GM18909 (cell line): ENCODE data around the gene AIFM2.

ENCODE experiments used
- ATAC-seq: cut with Tn5 transposase; IDR thresholded peaks from one replicate; pipeline ENCODE4 v1.9.1; 2021; ENCODE audit warnings: mild to moderate bottlenecking; ENCODE audit not compliant: unreplicated experiment, poor library complexity

AIFM2 gene

DNA sequence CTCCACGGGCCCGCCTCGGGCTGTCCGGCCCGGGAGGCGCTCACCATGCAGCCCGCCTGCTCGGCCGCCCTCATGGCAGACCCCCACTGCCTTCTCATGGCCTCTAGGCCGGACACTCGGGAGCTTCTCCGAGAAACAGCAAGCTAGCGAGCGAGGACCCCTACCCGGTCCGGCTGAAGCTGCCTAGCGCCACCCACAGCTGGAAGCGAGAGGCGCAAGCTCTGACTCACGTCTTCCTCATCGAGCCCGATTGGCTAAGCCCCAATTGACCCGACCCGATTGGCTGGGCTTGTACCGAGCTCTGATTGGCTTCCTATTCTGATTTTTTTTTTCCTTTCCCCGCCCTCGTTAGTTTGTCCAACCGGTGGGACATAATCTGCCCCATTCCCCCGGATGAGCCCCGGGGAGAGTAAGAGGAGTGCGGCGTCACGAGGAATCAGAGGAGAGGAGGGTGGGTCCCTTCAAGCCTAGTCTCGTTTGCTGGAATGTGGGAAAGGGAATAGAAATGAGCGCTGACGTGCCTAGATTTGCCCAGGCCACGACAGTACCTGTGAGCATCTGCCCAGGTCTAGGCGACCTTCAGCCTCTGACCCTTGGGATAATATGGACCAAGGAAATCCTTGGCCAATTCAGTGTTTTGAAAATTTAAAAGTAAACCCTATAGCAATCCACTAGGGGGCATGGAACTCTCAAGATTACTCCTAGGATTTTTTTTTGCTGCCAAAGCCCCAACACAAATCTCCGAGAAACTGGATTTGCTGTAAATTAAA is 14.0 kb upstream of the AIFM2 start, which contains the start of gene TYSND1:
Gene TYSND1, minus strand, starts transcription at position 212 of the 770 bp plus-strand sequence. Its CDS starts 114 bp downstream, at position 98.
- peak; percentile 86 for ATAC-seq

DNA sequence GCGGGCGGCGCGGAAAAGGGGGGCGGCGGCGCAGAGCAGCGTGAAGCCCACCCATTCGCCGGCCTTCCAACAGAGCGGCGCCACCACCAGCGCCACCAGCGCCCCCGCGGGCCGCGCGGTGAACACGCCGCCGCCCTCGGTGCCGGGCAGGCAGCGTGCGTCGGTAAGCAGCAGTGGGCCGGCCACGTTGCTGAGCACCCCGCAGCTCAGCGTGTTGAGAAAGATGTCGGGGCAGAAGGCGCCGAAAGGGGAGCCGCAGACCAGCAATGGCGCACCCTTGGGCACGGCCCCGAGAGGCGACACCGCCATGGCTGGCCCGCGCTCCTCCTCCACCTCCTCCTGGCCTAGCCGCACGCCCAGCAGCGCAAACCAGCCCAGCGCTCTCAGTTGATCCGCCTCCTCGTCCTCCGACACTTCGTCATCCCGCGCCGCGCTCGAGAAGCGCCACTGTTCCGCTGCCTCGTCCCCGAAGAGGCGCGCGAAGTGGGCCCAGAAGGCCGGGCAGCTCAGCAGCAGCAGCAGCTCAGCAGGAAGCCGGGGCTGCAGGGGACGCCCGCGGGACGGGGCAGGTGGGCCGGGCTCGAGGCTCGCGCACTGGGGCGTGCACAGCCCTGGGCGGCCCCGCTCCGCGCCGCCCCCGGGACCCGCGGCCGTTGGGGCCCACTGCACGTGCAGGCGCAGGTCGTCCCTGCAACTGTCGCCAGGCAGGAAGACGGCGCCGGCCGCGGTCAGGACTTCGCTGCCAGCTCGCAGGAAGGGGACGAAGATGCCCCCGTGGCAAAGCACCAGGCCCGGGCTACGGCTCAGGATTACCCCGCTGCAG is 13.3 kb upstream of the AIFM2 start:
- ATAC-seq: peak; percentile 57

DNA sequence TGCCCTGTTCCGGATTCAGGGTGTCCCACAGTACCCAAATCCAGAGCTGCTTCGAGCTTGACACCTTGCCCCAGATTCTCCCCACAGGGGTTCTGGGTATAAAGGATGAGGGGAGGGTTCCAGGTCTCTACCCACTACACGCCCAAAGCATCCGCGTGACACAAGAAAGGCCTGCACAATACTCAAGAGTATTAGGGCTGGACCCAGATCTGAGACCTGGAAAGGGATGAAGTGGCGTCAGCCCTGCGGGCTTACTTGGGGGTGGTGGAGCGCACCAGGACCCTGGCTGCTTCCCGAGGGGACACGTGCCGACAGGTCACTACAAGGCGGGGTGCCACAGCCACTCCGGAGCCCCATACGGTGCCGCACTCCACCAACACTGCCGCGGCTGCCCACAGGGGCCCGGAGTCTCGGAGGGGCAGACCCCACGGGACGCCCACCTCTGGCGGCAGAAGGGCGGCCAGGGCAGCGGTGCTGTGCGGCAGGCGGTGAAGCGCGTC is 12.6 kb upstream of the AIFM2 start:
- peak; percentile 15 for ATAC-seq

DNA sequence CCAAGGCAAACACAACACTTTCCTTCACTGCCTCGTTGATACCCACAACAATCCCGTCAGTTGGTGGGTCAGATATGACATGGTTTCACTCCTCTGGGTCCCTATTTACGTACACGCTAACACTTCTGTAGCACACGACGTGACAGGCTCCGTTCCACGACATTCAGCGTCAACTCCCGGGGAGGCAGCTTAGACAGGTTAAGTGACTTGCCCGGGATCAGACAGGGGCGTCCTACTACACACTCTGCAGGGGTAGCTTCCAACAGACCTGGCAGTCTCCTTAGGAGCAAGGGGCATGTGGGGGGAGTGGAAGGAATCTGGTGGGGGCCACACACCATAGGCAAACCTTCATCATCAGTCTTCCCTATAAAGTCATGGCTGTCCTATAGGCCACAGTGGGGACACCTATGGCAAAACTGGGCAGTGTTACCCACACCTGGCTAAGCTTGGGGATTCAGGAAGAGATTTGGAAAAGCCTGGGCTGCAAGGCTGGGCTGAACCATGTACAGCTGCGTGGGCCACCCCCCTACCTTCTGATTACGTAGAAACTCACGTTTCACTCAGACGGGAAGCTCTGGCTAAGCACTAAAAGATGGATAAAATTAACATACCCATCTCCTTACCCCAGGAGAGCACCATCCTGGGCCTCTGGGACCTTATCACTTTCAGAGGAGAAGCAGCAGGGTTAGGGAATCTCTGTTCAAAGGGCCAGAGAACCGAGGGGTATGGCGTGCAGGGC is 11.9 kb upstream of the AIFM2 start:
- ATAC-seq: no peak

DNA sequence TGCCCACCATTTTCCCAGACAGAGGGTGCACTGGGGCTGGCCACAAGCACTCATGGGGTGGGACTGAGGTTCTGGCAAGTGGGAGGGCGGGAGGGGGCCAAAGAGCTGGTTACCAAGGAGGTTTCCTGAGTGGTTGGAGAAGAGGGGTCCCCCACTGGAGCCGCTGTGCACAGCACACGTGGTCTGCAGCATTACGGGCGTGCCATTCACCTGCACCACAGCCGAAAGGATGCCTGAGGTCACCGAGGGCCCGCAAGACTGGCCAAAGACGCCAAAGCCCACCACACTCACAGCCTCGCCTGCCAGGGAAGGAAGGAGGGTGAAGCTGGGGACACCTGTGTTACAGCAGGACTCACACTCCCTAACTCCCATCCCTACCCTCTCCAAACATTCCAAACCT is 9.9 kb upstream of the AIFM2 start:
- ATAC-seq: no peak

DNA sequence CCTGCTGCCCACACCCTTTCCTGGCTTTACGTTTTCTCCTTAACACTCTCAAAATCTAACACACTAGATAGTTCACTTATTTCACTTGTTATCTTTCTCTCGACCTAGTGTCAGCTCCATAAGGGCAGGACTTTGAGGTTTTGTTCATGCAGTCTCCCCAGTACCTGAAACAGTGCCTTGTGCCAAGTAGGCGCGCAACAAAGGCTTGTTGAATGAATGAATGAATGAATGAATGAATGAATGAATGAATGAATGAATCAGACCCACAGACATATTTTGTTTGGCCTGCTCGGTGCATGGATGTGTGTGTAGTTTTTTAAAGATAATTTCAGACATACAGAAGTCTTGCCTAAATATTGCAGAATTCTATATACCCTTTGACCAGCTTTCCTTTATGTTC is 7.7 kb upstream of the AIFM2 start:
- no peak for ATAC-seq

DNA sequence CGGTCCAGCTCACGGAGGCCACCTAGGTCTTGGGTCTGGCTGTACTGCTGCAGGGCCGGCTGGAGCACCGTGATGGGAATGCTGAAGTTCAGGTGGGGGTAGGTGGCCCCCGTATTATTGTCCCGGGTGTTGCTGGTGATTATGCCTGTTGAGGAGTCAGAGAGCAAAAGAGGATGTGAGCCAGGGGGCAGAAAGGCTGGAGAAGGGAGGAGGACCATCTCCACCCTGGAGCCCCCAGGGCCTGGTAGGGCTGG is 7.3 kb upstream of the AIFM2 start:
- no peak for ATAC-seq

DNA sequence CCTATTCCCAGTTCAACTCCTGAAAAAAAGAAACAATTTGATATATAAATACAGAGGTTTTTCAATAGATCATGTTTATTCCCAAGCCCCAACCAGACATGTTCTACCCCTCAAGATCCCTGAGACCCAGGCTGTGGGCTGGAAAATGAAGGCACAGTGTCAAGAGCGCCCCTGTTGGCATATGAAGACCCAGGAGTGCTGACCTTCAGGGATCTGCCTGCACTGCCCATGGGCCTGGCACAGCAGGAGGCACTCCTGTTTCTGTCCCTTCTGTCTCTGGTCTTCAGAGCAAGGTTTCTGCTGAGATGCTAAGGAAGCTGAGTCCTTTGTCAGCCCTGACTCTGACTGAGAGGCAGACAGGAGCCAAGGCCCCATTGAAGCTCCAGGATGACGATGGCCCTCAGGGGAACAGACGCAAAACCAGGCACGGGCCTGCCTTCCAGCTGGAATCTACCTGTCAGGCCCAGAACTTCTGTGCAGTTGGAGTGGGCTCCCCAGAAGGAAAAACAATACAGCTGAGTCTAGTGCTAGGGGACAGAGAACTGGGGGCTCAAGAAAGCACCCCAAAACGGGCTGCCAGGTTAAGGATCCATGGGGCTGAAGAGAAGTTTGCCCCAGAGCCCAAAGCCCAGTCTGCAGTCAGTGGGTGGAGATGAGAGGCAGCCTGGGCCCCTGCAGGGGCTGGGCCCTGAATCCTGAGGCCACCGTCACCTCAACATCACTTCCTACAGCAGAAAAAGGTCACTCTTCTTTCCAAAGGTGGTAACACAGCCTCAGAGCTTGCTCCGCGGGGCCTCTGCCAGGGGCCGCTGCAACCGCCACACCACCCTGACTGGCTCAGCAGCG is 6.7 kb upstream of the AIFM2 start:
- ATAC-seq: no peak

DNA sequence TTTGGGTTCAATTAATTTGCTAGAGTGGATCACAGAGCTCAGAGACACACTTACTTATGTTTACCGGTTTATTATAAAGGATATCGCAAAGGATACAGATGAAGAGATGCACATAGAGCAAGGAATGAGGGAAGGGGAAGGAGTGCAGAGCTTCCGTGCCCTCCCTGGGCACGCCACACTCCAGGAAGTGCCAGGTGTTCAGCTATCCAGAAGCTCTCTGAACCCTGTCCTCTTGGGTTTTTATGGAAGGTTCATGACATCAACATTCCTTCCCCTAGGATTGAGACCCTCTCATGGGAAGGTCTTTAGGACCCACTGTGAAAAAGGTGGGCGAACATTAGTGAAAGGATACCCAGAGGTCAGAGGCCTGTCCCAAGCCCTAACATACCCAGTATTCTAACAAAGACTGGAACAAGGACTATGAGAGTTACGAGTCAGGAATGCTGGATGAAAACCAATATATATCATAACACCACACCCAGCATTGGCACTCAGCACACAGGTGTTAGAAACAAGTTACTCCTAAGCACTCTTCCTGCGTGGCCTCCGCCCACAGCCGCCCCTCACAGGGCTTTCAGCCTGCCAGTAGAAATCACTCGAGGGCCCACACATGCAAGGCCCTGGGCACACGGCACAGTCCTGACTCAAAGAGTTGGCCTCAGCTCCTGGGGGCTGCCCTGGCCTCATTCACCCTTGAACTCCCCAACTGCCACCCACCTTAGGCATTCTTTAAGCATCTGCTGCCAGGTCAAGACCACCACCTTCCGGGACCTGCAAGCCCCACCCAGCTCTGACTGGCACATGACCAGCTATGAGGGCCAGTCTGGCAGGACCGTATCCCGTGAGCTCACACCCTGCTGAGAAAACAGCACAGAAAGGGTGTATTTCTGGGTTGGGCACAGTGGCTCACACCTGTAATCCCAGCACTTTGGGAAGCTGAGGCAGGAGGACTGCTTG is 5.6 kb upstream of the AIFM2 start:
- no peak for ATAC-seq

DNA sequence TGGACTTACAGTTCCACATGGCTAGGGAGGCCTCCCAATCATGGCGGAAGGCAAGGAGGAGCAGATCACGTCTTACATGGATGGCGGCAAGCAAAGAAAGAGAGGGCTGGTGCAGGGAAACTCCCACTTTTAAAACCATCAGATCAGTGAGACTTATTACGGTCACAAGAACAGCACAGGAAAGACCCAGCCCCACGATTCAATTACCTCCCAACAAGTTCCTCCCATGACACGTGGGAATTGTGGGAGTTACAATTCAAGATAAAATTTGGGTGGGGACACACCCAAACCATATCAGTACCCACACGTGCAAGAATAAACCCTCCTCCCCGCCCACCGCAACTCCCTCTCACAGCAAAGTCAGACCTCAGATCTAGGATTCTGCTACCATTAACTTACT is 4.5 kb upstream of the AIFM2 start:
- ATAC-seq: no peak

DNA sequence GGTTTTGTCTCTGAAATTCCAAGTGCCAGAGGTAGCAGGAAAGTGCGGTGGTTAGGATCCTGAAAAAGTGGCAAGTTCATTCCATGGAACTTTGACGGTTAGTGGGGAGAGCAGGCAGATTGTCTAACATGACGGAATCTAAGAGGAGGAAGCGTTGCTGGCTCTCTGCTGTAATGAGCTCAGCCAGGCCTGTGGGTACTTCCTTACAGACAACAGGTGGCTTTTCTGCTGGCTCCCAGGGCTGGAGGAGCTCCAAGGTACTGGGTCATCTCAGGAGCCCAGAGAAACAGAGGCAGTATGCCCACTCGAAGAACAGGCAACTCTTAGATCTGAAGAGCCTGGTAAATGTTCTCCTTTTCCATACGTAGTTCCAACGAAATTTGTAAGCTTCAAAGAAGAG is 3.1 kb upstream of the AIFM2 start:
- ATAC-seq: no peak

DNA sequence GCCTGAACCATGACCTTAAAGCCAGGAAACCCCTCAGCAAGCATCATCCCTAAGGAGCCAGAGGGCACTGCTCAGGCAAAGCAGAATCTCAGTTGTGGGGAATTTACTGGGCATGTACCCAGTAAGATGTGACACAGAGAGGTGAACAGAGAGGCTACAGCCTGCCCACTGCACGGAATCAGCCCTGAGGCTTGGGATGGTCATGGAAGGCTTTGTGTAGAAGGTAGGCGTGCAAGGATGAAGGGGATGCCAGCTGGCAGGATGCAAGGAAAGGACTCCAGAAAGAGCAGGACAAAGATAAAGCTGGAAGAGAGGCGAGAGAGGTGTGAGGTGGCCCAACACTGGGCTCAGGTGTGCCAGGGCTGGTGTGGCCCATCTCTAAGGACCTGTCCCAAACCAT is 2.4 kb upstream of the AIFM2 start:
- ATAC-seq: no peak

DNA sequence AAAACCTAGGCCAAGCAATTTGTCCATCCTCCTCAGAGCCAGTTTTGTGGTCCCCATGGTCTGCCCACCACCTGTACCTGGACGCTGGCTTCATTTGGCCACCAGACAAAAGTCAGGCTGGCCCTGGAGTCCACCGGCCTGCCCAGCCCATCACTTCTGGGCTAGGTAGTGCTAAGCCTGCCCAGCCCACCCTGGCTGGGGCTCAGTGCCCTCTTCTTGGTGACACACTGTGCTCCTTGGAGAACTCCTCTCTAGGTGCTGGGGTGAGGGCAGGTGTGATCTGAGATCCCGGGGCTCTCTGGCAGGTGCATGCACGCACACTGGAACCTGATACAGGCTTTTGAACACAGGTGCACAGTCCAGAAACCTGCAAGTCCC is 1.1 kb downstream of the AIFM2 start:
- no peak for ATAC-seq

DNA sequence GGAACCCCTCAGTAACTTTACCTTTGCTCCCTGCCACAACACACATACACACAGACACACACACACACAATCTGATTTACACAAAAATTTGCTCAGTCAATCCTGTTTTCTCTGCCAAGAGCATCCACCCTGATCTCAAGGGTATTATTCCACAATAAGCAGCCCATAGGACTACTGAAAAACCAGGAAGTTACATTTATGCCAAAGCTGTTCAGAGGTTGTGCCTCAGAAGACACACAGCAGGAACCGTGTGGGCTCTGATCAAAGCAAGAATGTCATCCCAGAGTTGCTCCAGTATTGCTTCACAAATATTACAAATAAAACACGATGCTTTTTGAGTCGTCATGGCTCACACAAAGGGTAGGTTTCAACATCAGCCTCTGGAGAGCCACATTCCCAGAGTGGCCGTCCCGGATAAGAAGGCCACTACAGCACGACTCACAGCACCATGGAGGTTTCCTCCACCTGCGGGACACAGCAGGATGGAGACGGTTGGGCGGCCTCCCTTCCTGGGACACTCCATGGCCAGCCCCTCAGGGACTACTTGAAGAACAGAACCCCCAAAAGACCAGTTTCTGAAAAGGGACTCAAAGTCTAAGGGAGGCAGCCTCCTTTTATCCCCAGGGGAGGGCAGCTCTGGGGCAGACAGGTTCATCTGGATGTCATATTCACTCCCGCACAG is 1.6 kb downstream of the AIFM2 start:
- no peak for ATAC-seq

DNA sequence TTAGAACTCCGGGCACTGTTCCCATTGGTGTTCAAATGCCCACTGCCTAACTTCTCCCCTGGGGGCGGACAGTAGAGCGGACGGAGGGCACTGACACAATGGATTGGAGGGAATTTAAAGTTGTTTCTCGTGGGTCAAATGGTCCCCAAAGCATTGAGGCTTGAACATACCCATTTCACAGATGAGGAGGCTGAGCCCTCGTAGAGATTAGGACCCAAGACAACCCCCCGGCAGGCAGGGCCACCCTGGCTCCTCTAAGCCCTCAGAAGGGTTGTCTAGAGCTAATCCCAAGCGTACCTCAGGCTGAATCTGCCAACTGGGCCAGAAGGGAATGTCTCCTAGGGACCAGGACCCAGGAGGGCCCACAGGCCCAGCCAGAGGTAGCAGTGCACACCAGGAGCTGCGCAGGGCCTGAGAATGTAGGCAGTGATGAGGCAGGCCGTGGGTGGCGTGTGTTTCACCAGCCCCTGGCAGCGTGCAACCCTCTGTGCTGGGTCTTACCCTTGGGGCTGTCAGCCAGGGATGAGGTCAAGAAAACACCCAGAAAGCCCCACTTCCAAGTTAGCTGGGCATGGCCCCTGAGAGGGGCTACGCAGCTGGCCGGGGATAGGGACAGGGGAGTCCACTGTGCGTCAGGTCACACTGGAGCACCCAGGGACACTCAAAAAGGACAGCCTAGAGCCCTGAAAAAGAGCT is 5.8 kb downstream of the AIFM2 start:
- ATAC-seq: no peak

DNA sequence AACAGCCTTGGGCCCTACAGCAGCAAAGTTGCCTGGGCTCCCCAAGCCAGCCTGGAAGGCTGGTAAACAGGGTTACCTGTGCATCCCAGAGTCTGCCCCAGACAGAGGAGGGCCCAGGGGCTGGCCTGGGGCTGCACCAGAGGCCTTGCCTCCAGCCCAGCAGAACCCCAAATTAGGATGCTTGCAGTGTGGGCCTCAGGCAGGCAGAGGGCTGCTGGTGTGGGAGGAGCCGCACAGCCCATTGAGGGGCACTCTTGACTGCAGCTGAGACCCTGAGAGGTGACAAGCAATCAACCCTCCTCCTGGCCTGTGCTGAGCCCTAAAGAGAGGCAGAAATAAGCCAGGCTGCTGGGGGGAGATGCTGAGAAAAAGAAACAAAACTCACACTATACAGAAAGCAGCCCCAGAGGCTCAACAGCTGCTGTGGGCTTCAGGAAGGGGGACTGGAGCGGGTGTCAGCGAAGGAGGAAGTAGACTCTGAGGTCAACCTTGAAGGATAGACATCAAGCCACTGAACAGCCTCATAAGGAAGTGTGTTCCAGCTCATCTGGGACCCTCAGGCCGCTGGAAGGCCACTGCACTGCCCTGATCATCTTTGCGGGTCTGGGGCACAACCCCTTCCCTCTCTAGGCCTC is 6.6 kb downstream of the AIFM2 start:
- ATAC-seq: no peak

DNA sequence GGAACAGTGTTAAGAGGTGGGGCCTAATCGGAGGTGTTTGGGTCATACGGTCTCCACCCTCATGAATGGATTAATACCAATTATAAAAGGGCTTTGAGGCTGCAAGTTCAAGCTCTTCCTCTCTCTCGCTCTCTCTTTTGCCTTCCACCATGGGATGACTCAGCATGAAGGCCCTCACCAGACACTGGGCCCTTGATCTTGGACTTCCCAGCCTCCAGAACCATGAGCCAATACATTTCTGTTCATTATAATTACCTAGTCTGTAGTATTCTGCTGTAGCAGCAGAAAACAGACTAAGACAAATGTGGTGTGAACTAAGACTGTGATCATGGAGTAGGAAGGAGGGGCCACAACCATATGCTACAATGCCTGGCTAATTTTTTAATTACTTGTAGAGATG is 7.7 kb downstream of the AIFM2 start:
- ATAC-seq: no peak

DNA sequence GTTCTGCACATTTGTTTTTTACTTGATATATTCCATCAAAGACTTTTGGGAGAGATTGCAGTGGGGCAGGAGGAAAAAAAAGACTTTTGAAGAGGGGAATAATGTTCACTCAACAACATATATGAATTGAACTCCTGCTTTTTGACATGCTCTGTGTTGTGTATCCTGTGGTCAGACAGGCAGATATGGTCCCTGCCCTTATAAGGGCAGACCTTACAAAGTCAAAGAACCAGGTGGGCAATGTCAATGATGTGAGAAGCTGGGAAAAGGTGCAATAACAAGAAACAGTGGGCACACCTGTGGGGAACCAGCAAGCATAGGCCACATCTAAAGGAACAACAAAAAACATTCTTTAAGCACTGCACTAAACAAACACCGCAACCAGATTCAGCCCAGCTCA is 8.2 kb downstream of the AIFM2 start:
- ATAC-seq: no peak
